ENCODE data around the gene CALCOCO2. TPM values are rescaled to one million over a fixed set of nuclear protein-coding genes. Genes with fewer than 3 reads are reported as not detected.
"Not testable (repeated sequence)": the region's sequence is repeated elsewhere in the genome, so short reads cannot be mapped to it uniquely, and the experiment has no call there.

The CALCOCO2 gene
- total RNA-seq, 1 donor from 2014 or later = 31.7 TPM

- not testable (repeated sequence) for DNase-seq (ENCODE audit: low read depth in 2 of 2)
Observed at GRCh38 chr17:48820936-48821335, 9.9 kb upstream of the CALCOCO2 start.

- DNase-seq (ENCODE audit: low read depth in 2 of 2) = no peak
Observed at GRCh38 chr17:48825446-48826381, 5.1 kb upstream of the CALCOCO2 start.

GRCh38 chr17:48831549-48831883 is 681 bp downstream of the CALCOCO2 start:
- DNase-seq (ENCODE audit: low read depth in 2 of 2) = no peak

- no peak for DNase-seq (ENCODE audit: low read depth in 2 of 2)
Observed at GRCh38 chr17:48834973-48835372, 4.1 kb downstream of the CALCOCO2 start.

GRCh38 chr17:48835971-48836370 is 5.1 kb downstream of the CALCOCO2 start:
- no peak for DNase-seq (ENCODE audit: low read depth in 2 of 2)

GRCh38 chr17:48837458-48837857 is 6.6 kb downstream of the CALCOCO2 start:
- DNase-seq (ENCODE audit: low read depth in 2 of 2) = not testable (repeated sequence)

GRCh38 chr17:48840441-48840840 is 9.6 kb downstream of the CALCOCO2 start:
- DNase-seq (ENCODE audit: low read depth in 2 of 2) = no peak

- DNase-seq (ENCODE audit: low read depth in 2 of 2) = peak; percentile 69 to 81
Observed at GRCh38 chr17:48841395-48841831, 10.6 kb downstream of the CALCOCO2 start.

GRCh38 chr17:48842746-48843145 is 11.9 kb downstream of the CALCOCO2 start:
- peak in 1 of 2 donors; percentile 43 for DNase-seq (ENCODE audit: low read depth in 2 of 2)

- DNase-seq (ENCODE audit: low read depth in 2 of 2) = peak in 1 of 2 donors; percentile 62
Observed at GRCh38 chr17:48843187-48843900, 12.5 kb downstream of the CALCOCO2 start.

- no peak for DNase-seq (ENCODE audit: low read depth in 2 of 2)
Observed at GRCh38 chr17:48850792-48851323, 20.0 kb downstream of the CALCOCO2 start.

- no peak for DNase-seq (ENCODE audit: low read depth in 2 of 2)
Observed at GRCh38 chr17:48854774-48855476, 24.1 kb downstream of the CALCOCO2 start.

GRCh38 chr17:48856122-48856821 is 25.4 kb downstream of the CALCOCO2 start:
- DNase-seq (ENCODE audit: low read depth in 2 of 2) = no peak

GRCh38 chr17:48860034-48860433 is 29.2 kb downstream of the CALCOCO2 start:
- DNase-seq (ENCODE audit: low read depth in 2 of 2) = no peak

- DNase-seq (ENCODE audit: low read depth in 2 of 2) = no peak
Observed at GRCh38 chr17:48860456-48860855, 29.6 kb downstream of the CALCOCO2 start.

GRCh38 chr17:48868916-48869500 is 38.2 kb downstream of the CALCOCO2 start:
- no peak for DNase-seq (ENCODE audit: low read depth in 2 of 2)

GRCh38 chr17:48869821-48870318 is 39.0 kb downstream of the CALCOCO2 start:
- no peak for DNase-seq (ENCODE audit: low read depth in 2 of 2)

GRCh38 chr17:48871035-48871550 is 40.3 kb downstream of the CALCOCO2 start:
- no peak for DNase-seq (ENCODE audit: low read depth in 2 of 2)

- DNase-seq (ENCODE audit: low read depth in 2 of 2) = peak; percentile 33 to 71
Observed at GRCh38 chr17:48871551-48872351, 40.9 kb downstream of the CALCOCO2 start.
